A549 (cell line): ENCODE results near the gene ACTG2. TPM values are rescaled to one million over a fixed set of nuclear protein-coding genes. Genes with fewer than 3 reads are reported as not detected.

Experiments used
- ATAC-seq, 2 experiments: fragments of 200-7000 bp in 1 of 2; fragments of >200 bp in 1 of 2; cut with Nextera tagmentation in 1 of 2; cut with Tn5 transposase in 1 of 2; 3 replicates each; pipeline versions ENCODE4 v1.8.0 to v1.9.1; 2018 to 2020; ENCODE audit warnings: mild to moderate bottlenecking in 1 of 2, moderate library complexity in 1 of 2
- CTCF ChIA-PET: fragments of 300-600 bp; sonication (Branson Sonifier 250); formaldehyde crosslinking; extraction: SDS; loops from one replicate; lab custom pipeline; 2021; ENCODE audit warnings: antibody characterized with exemption, inconsistent platforms; lab: Yijun Ruan, JAX
- POLR2A ChIA-PET: fragments of 350-600 bp; formaldehyde crosslinking; extraction: SDS; loops from one replicate; lab custom pipeline; 2021; ENCODE audit warnings: antibody characterized with exemption, inconsistent platforms; lab: Yijun Ruan, JAX
- DNase-seq, 2 experiments: peaks; one replicate each; pipeline versions ENCODE4 v3.0.0 to v3.0.0-alpha.2; 2011 to 2016; ENCODE audit warnings: low read depth in 1 of 2, low spot score in 1 of 2
- FAIRE-seq: peaks from 2 replicates; lab custom pipeline; 2011; peaks lifted over from hg19 to GRCh38; lab: Jason Lieb, UNC
- H3K27ac ChIP-seq, 2 experiments: fragments of >200 bp; sonication (Bioruptor Twin); formaldehyde crosslinking; 3 replicates each; pipeline ENCODE4 v1.5.1; 2016 to 2017
- H3K4me1 ChIP-seq: fragments of >200 bp; sonication (Bioruptor Twin); formaldehyde crosslinking; 3 replicates; pipeline ENCODE4 v1.6.1; 2016
- H3K4me2 ChIP-seq: fragments of >200 bp; sonication (Bioruptor Twin); formaldehyde crosslinking; 3 replicates; pipeline ENCODE4 v1.6.1; 2016
- H3K4me3 ChIP-seq: fragments of >200 bp; sonication (Bioruptor Twin); formaldehyde crosslinking; 3 replicates; pipeline ENCODE4 v1.5.1; 2016
- H3K9me3 ChIP-seq: fragments of >200 bp; sonication (Bioruptor Twin); formaldehyde crosslinking; 3 replicates; pipeline ENCODE4 v1.6.1; 2016
- CEBPB ChIP-seq, 2 experiments: fragments of >200 bp in 1 of 2; sonication (Bioruptor Twin) in 1 of 2; formaldehyde crosslinking in 1 of 2; IDR thresholded peaks; 2 replicates each; pipeline ENCODE4 v1.6.1; 2012 to 2016
- CHD4 ChIP-seq: fragments of 200-600 bp; sonication (generic); IDR thresholded peaks from 2 replicates; pipeline ENCODE4 v1.6.1; 2016; ENCODE audit warnings: antibody characterized with exemption, mild to moderate bottlenecking, borderline replicate concordance
- E2F6 ChIP-seq: IDR thresholded peaks from 2 replicates; pipeline ENCODE4 v1.6.1; 2012; ENCODE audit warnings: low read depth, borderline replicate concordance
- ELK1 ChIP-seq: fragments of 150-350 bp; IDR thresholded peaks from 2 replicates; pipeline ENCODE4 v1.6.1; 2014; ENCODE audit warnings: low read depth, mild to moderate bottlenecking, low read length
- FOXS1 ChIP-seq: fragments of 250-450 bp; sonication (Bioruptor Pico); IDR thresholded peaks from 2 replicates; pipeline ENCODE4 v1.5.0; 2020; ENCODE audit warnings: mild to moderate bottlenecking, moderate library complexity
- GATA3 ChIP-seq: IDR thresholded peaks from 2 replicates; pipeline ENCODE4 v1.6.1; 2012; ENCODE audit warnings: borderline replicate concordance
- HES2 ChIP-seq: fragments of >200 bp; sonication (Bioruptor Twin); formaldehyde crosslinking; IDR thresholded peaks from 2 replicates; pipeline ENCODE4 v1.6.1; 2016
- HOXA7 ChIP-seq: fragments of 250-450 bp; sonication (Bioruptor Pico); IDR thresholded peaks from 2 replicates; pipeline ENCODE4 v1.5.0; 2020; ENCODE audit warnings: mild to moderate bottlenecking, moderate library complexity
- JUNB ChIP-seq: fragments of >200 bp; sonication (Bioruptor Twin); formaldehyde crosslinking; IDR thresholded peaks from 2 replicates; pipeline ENCODE4 v1.6.1; 2016
- KDM5A ChIP-seq: fragments of 200-600 bp; sonication (generic); IDR thresholded peaks from 2 replicates; pipeline ENCODE4 v1.6.1; 2016; ENCODE audit warnings: antibody characterized with exemption, mild to moderate bottlenecking
- MAFK ChIP-seq: fragments of 450-650 bp; IDR thresholded peaks from 2 replicates; pipeline ENCODE4 v1.6.1; 2014; ENCODE audit not compliant: partially characterized antibody
- MAX ChIP-seq: IDR thresholded peaks from 2 replicates; pipeline ENCODE4 v1.6.1; 2012
- MYC ChIP-seq: IDR thresholded peaks from 2 replicates; pipeline ENCODE4 v1.6.1; 2012; ENCODE audit warnings: mild to moderate bottlenecking, inconsistent platforms, low read length, improper control_type of control experiment, borderline replicate concordance
- NFE2L2 ChIP-seq: fragments of 150-350 bp; conservative IDR thresholded peaks from 2 replicates; pipeline ENCODE4 v1.6.1; 2014; ENCODE audit warnings: low read length
- POLR2AphosphoS2 ChIP-seq: conservative IDR thresholded peaks from 2 replicates; pipeline ENCODE4 v1.6.1; 2012; ENCODE audit warnings: low read length, improper control_type of control experiment, inconsistent platforms
- RAD21 ChIP-seq, 2 experiments: fragments of >200 bp in 1 of 2; sonication (Bioruptor Twin) in 1 of 2; formaldehyde crosslinking in 1 of 2; IDR thresholded peaks in 1 of 2; conservative IDR thresholded peaks in 1 of 2; 2 replicates in 1 of 2; 3 replicates in 1 of 2; pipeline ENCODE4 v1.6.1; 2012 to 2018; ENCODE audit warnings: inconsistent platforms in 1 of 2
- RARB ChIP-seq: fragments of 250-450 bp; sonication (Bioruptor Pico); IDR thresholded peaks from 2 replicates; pipeline ENCODE4 v1.8.0; 2021; ENCODE audit warnings: mild to moderate bottlenecking, moderate library complexity
- RCOR1 ChIP-seq: fragments of 150-350 bp; IDR thresholded peaks from 2 replicates; pipeline ENCODE4 v1.6.1; 2014; ENCODE audit warnings: antibody characterized with exemption, low read length, low read depth
- RNF2 ChIP-seq: fragments of 200-600 bp; sonication (generic); IDR thresholded peaks from 2 replicates; pipeline ENCODE4 v1.6.1; 2016; ENCODE audit warnings: low read depth, mild to moderate bottlenecking, antibody characterized with exemption, moderate library complexity, borderline replicate concordance
- SMC3 ChIP-seq: fragments of >200 bp; sonication (Bioruptor Twin); formaldehyde crosslinking; IDR thresholded peaks from 3 replicates; pipeline ENCODE4 v1.6.1; 2018; ENCODE audit warnings: inconsistent platforms
- TFCP2L1 ChIP-seq: fragments of 250-450 bp; sonication (Bioruptor Pico); IDR thresholded peaks from 2 replicates; pipeline ENCODE4 v1.5.0; 2021; ENCODE audit warnings: mild to moderate bottlenecking
- TP53 ChIP-seq: fragments of 250-450 bp; sonication (Bioruptor Pico); IDR thresholded peaks from 2 replicates; pipeline ENCODE4 v1.5.0; 2021; ENCODE audit warnings: mild to moderate bottlenecking, moderate library complexity
- ZC3H11A ChIP-seq: fragments of 450-650 bp; IDR thresholded peaks from 2 replicates; pipeline ENCODE4 v1.6.1; 2014; ENCODE audit warnings: antibody characterized with exemption, mild to moderate bottlenecking
- ZNF302 ChIP-seq: fragments of 250-450 bp; sonication (Bioruptor Pico); IDR thresholded peaks from 2 replicates; pipeline ENCODE4 v1.9.0; 2021; ENCODE audit warnings: inconsistent platforms, mild to moderate bottlenecking, moderate library complexity
- ZSCAN20 ChIP-seq: fragments of 250-450 bp; sonication (Bioruptor Pico); IDR thresholded peaks from 2 replicates; pipeline ENCODE4 v1.8.0; 2022; ENCODE audit warnings: mild to moderate bottlenecking, moderate library complexity
- WGBS: methylation state at CpG from one replicate; pipeline ENCODE4 v1.1.6; 2017; ENCODE audit errors: missing lambda C conversion rate; 5-methylcytosine and 5-hydroxymethylcytosine counted together
- polyA plus RNA-seq, 4 experiments: library from polyadenylated mRNA; depleted of rRNA in 3 of 4; stranded (reverse); fragments of >200 nt; fragmentation: RNase III in 1 of 4; extraction: RNeasy Plus Mini Kit Qiagen cat#74134 plus additional on column Dnase treatment in 1 of 4; gene quantifications; 2 replicates in 3 of 4; 3 replicates in 1 of 4; pipeline ENCODE4 v1.2.3, GENCODE V29; 2011 to 2017
- TF ChIP-seq, protein P1 (sequence below): fragments of 450-650 bp; IDR thresholded peaks from 2 replicates; pipeline ENCODE4 v1.6.1; 2014; ENCODE audit warnings: antibody characterized with exemption

ACTG2 gene
- polyA plus RNA-seq, 2 of the 4 experiments (the other 2 are of a cell fraction) = 0.04 to 0.26 TPM

- FAIRE-seq = no peak
- Histone ChIP-seq H3K9me3 (no peaks in the 10 kb centered on the region), H3K27ac (no peak overlapping the region), H3K4me3 (no peak overlapping the region), H3K4me2 (no peak overlapping the region), H3K4me1 (peaks cover 37% of the 10 kb centered on the region)
- 96% methylated on average over 3 of the region's 3 CpGs for WGBS
- TF ChIP-seq MYC (no peak), ZSCAN20 (no peak), RCOR1 (no peak), TP53 (CRISPR knock-in tag) (no peak), POLR2AphosphoS2 (no peak), MAX (no peak), HOXA7 (CRISPR knock-in tag) (no peak), GATA3 (no peak), CEBPB (IDR thresholded peaks at IDR 0.05) (no peak), RARB (CRISPR knock-in tag) (no peak), NFE2L2 (no peak), RAD21 (conservative IDR thresholded peaks at IDR 0.05 in 1 of 2, IDR thresholded peaks at IDR 0.05 in 1 of 2) (no peak), KDM5A (no peak)
- ATAC-seq = no peak
- ChIA-PET POLR2A (no interaction called here), CTCF (interaction anchor here (0.7 to 1.2 kb wide), 3 partner anchors 13 to 474 kb away, joined by 3 to 4 read pairs (median 4); no protein-coding TSS in a partner anchor)
- DNase-seq = no peak
These were observed 40.4 kb downstream of the ACTG2 start for GRCh38 chr2:73933194-73933593.

DNA sequence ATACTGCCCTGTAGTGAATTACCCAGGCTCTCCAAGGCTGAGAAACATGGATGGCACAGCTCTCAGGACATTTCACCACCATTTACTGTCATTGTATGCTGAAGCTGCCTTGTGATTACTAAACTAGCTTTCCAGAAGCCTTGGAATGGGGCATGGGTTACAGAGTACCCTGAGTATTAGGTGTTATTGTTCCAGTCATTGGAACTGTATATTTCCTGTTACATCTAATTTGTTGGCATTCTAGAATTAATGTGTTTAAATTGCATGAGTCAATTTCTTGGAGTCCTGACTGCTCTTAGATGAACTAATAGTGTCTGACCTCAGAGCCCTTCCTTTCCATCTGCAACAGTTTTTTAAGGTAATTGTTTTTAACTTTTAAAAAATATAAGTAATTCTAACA, 42.8 kb downstream of the ACTG2 start:
- TF ChIP-seq NFE2L2 (no peak), RCOR1 (no peak), TFCP2L1 (no peak), RNF2 (no peak), JUNB (no peak), SMC3 (no peak), ZNF302 (CRISPR knock-in tag) (no peak), RAD21 (conservative IDR thresholded peaks at IDR 0.05 in 1 of 2, IDR thresholded peaks at IDR 0.05 in 1 of 2) (no peak), MAX (no peak), HES2 (no peak), MAFK (no peak), ELK1 (no peak), ZC3H11A (no peak), FOXS1 (CRISPR knock-in tag) (no peak), CHD4 (no peak), E2F6 (no peak), HOXA7 (CRISPR knock-in tag) (no peak)
- TF ChIP-seq, protein P1, sequence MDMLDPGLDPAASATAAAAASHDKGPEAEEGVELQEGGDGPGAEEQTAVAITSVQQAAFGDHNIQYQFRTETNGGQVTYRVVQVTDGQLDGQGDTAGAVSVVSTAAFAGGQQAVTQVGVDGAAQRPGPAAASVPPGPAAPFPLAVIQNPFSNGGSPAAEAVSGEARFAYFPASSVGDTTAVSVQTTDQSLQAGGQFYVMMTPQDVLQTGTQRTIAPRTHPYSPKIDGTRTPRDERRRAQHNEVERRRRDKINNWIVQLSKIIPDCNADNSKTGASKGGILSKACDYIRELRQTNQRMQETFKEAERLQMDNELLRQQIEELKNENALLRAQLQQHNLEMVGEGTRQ = no peak
- POLR2A ChIA-PET = no interaction called here
- no peak for ATAC-seq

More for the DNA sequence above, 42.8 kb downstream of the ACTG2 start:
- no peak overlapping the region for H3K27ac ChIP-seq
- no peak overlapping the region for H3K4me2 ChIP-seq
- no peaks in the 10 kb centered on the region for H3K9me3 ChIP-seq
- FAIRE-seq (no peak), DNase-seq (no peak)
- peaks cover 16% of the 10 kb centered on the region; the same call in 2 of the 3 replicates for H3K4me1 ChIP-seq
- CTCF ChIA-PET = interaction anchor here (0.5 to 1.3 kb wide), 2 partner anchors 12 to 32 kb away, joined by 3 to 4 read pairs; no protein-coding TSS in a partner anchor
- no peak overlapping the region for H3K4me3 ChIP-seq
